Measurements from ENCODE around the gene TMSB15A. TPM values are rescaled to one million over a fixed set of nuclear protein-coding genes. Genes with fewer than 3 reads are reported as not detected.

TMSB15A gene
- total and polyA plus RNA-seq, 2 of the 4 experiments (the other 2 are of a cell fraction) = 13.6 to 30.5 TPM

DNA sequence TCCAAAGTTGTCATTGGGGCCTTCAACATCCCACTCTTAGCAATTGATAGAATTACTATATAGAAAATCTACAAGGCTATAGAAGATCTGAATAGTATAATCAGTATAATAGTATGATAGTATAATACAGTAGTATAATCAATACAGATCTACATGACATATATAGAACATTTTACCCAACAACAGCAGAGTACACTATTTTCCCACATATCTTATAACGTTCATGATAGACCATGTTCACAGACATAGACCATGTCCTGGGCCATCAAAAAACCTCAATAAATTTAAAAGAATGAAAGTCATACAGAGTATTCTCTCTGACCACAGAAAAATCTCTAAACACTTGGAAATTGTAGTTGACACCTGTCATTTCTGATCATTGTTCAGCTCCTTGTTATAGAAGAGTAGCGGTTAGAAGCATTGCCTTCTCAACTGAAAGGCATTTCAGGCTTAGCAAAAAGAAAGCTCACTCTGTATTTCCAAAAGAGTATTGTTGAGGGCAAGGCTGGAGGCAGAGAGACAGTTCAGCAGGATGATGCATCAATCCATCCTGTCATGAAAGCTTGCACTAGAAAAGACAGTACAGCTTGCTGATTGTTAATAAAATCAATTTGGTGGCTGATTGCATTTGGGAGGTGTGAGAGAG lies 44.0 kb upstream of the TMSB15A start:
- H2AK9ac ChIP-seq (replicated peaks; ENCODE audit: low read depth, low read length, poor library complexity) = no peak overlapping the region
- H3K9ac ChIP-seq (ENCODE audit: low read depth, low read length) = no peak overlapping the region
- BruUV-seq (replicated peaks) = no TSS peak
- no peaks in the 10 kb centered on the region for H3K4me1 ChIP-seq (ENCODE audit: control insufficient read depth, insufficient read depth, low read length)
- no peak overlapping the region for H4K91ac ChIP-seq (ENCODE audit: insufficient read depth, low read depth, low read length)
- no CpG with 5 or more reads among the region's 2 CpGs for WGBS, 2 experiments (ENCODE audit: extremely low coverage in 2 of 2, insufficient read length in 1 of 2)
- H2AFZ ChIP-seq (replicated peaks; ENCODE audit: low read length, poor library complexity) = no peak overlapping the region
- H3K79me1 ChIP-seq (ENCODE audit: low read depth in 1 of 2, low read length in 2 of 2) = no peaks in the 10 kb centered on the region
- ATAC-seq (ENCODE audit: low read depth) (no peak), DNase-seq (no peak)
- dilution Hi-C loops (cut with HindIII; ENCODE audit: low sequenced_read_pairs, unreplicated experiment) = no loop called here
- in situ Hi-C loops (cut with MboI; ENCODE audit: low sequenced_read_pairs) = no loop called here
- no peak overlapping the region for H2BK20ac ChIP-seq (ENCODE audit: low read depth, low read length)
- H3K27me3 ChIP-seq (ENCODE audit: control insufficient read depth, insufficient read depth, low read length) = peaks cover 8% of the 10 kb centered on the region
- no peak overlapping the region for H2BK15ac ChIP-seq (ENCODE audit: low read depth, low read length)
- H3K4me3 ChIP-seq (ENCODE audit: insufficient read depth, low read depth, low read length) = no peak overlapping the region
- H3K36me3 ChIP-seq (ENCODE audit: control insufficient read depth, insufficient read depth, low read length) = no peaks in the 10 kb centered on the region
- no peak overlapping the region for H3K4ac ChIP-seq (ENCODE audit: low read depth, low read length)
- no peak overlapping the region for H4K5ac ChIP-seq (ENCODE audit: low read depth, low read length)
- ChIA-PET CTCF (interaction anchor here (0.6 kb wide), 2 partner anchors 10 to 33 kb away, joined by 3 read pairs; no protein-coding TSS in a partner anchor), POLR2A (ENCODE audit: unreplicated experiment) (no interaction called here)
- H4K8ac ChIP-seq (ENCODE audit: low read depth in 2 of 2, low read length in 2 of 2) = no peak overlapping the region
- no peak overlapping the region for H3K4me2 ChIP-seq (ENCODE audit: low read depth, low read length)
- no peak overlapping the region for H2BK120ac ChIP-seq (ENCODE audit: low read depth, low read length)
- H4K20me1 ChIP-seq (ENCODE audit: insufficient read depth, low read length) = no peaks in the 10 kb centered on the region
- no peaks in the 10 kb centered on the region for H3K9me3 ChIP-seq (ENCODE audit: control insufficient read depth, insufficient read depth, low read length)
- no peak overlapping the region for H3K18ac ChIP-seq (ENCODE audit: low read depth, low read length)
- no peak for TF ChIP-seq RAD21 (IDR thresholded peaks at IDR 0.05; ENCODE audit: low read length)
- TF ChIP-seq, protein P1, sequence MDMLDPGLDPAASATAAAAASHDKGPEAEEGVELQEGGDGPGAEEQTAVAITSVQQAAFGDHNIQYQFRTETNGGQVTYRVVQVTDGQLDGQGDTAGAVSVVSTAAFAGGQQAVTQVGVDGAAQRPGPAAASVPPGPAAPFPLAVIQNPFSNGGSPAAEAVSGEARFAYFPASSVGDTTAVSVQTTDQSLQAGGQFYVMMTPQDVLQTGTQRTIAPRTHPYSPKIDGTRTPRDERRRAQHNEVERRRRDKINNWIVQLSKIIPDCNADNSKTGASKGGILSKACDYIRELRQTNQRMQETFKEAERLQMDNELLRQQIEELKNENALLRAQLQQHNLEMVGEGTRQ (IDR thresholded peaks at IDR 0.05; ENCODE audit: low read depth, low read length) = no peak
- TF ChIP-seq CEBPB (IDR thresholded peaks at IDR 0.05; ENCODE audit: low read depth, low read length) = no peak
- TF ChIP-seq RFX5 (IDR thresholded peaks at IDR 0.05; ENCODE audit: low read depth, low read length) = no peak
- TF ChIP-seq, protein P2, sequence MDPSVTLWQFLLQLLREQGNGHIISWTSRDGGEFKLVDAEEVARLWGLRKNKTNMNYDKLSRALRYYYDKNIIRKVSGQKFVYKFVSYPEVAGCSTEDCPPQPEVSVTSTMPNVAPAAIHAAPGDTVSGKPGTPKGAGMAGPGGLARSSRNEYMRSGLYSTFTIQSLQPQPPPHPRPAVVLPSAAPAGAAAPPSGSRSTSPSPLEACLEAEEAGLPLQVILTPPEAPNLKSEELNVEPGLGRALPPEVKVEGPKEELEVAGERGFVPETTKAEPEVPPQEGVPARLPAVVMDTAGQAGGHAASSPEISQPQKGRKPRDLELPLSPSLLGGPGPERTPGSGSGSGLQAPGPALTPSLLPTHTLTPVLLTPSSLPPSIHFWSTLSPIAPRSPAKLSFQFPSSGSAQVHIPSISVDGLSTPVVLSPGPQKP (IDR thresholded peaks at IDR 0.05; ENCODE audit: borderline replicate concordance, low read depth, low read length) = no peak
- TF ChIP-seq RCOR1 (IDR thresholded peaks at IDR 0.05; ENCODE audit: insufficient replicate concordance, low read length) = no peak
- TF ChIP-seq MAFK (IDR thresholded peaks at IDR 0.05; ENCODE audit: low read depth, low read length) = no peak
- TF ChIP-seq CHD1 (IDR thresholded peaks at IDR 0.05; ENCODE audit: low read depth, low read length) = no peak
- H2AK5ac ChIP-seq (ENCODE audit: low read depth, low read length) = no peak overlapping the region
- no peaks in the 10 kb centered on the region for H3K9me1 ChIP-seq (ENCODE audit: insufficient read depth, low read length)
- no peak overlapping the region for H3K27ac ChIP-seq (ENCODE audit: insufficient read depth, low read length)
- H3K14ac ChIP-seq (replicated peaks; ENCODE audit: low read depth, low read length) = no peak overlapping the region
- no peak overlapping the region for H3K23ac ChIP-seq (ENCODE audit: low read depth, low read length)
- no peak overlapping the region for H2BK5ac ChIP-seq (ENCODE audit: low read depth, low read length, poor library complexity, severe bottlenecking)
- no peak overlapping the region for H3K56ac ChIP-seq (ENCODE audit: extremely low read depth, insufficient read depth, low read length)
- intact Hi-C loops (cut with micrococcal nuclease) = no loop called here
